IMR-90 (cell line): ENCODE results near the gene CMSS1. TPM values are rescaled to one million over a fixed set of nuclear protein-coding genes. Genes with fewer than 3 reads are reported as not detected.

Experiments
- ATAC-seq: fragments of 200-7000 bp; cut with Tn5 transposase; 2 replicates; pipeline ENCODE4 v1.9.1; 2020; ENCODE audit warnings: low read depth, mild to moderate bottlenecking, moderate library complexity
- BruUV-seq: library from RNA; stranded (reverse); fragments of 400-500 nt; replicated peaks from 2 replicates; lab custom pipeline; 2021; lab: Mats Ljungman, UMichigan
- CTCF ChIA-PET: fragments of 300-600 bp; formaldehyde crosslinking; extraction: SDS; loops from one replicate; lab custom pipeline; 2021; ENCODE audit warnings: antibody characterized with exemption; lab: Yijun Ruan, JAX
- POLR2A ChIA-PET: fragments of 300-600 bp; sonication (Branson Sonifier 250); formaldehyde crosslinking; loops from one replicate; lab custom pipeline; 2022; ENCODE audit warnings: antibody characterized with exemption; ENCODE audit not compliant: unreplicated experiment; lab: Charles Lee
- DNase-seq: peaks from one replicate; pipeline ENCODE4 v3.0.0; 2013
- H2AFZ ChIP-seq: replicated peaks from 2 replicates; pipeline ENCODE3; 2013; ENCODE audit warnings: low read length, mild to moderate bottlenecking; ENCODE audit not compliant: poor library complexity
- H2AK5ac ChIP-seq: 2 replicates; pipeline ENCODE4 v1.6.1; 2013; ENCODE audit warnings: low read depth, low read length, inconsistent platforms
- H2AK9ac ChIP-seq: replicated peaks from 2 replicates; pipeline ENCODE3; 2013; ENCODE audit warnings: mild to moderate bottlenecking, low read depth, low read length, moderate library complexity; ENCODE audit not compliant: poor library complexity
- H2BK120ac ChIP-seq: 2 replicates; pipeline ENCODE4 v1.6.1; 2013; ENCODE audit warnings: low read depth, low read length, inconsistent platforms
- H2BK15ac ChIP-seq: 3 replicates; pipeline ENCODE4 v1.6.1; 2013; ENCODE audit warnings: low read depth, low read length, inconsistent platforms
- H2BK20ac ChIP-seq: 2 replicates; pipeline ENCODE4 v1.6.1; 2013; ENCODE audit warnings: low read depth, mild to moderate bottlenecking, inconsistent platforms, low read length, moderate library complexity
- H2BK5ac ChIP-seq: 2 replicates; pipeline ENCODE4 v1.6.1; 2013; ENCODE audit warnings: mild to moderate bottlenecking, low read depth, low read length, inconsistent platforms; ENCODE audit not compliant: poor library complexity, severe bottlenecking
- H3K14ac ChIP-seq: replicated peaks from 2 replicates; pipeline ENCODE4 v1.6.1; 2013; ENCODE audit warnings: low read depth, low read length, inconsistent platforms
- H3K18ac ChIP-seq: 2 replicates; pipeline ENCODE4 v1.6.1; 2013; ENCODE audit warnings: low read depth, low read length, control low read depth
- H3K23ac ChIP-seq: 2 replicates; pipeline ENCODE4 v1.6.1; 2013; ENCODE audit warnings: low read depth, low read length, inconsistent platforms
- H3K27ac ChIP-seq: 2 replicates; pipeline ENCODE4 v1.5.1; 2013; ENCODE audit warnings: mild to moderate bottlenecking, control low read depth, low read length; ENCODE audit not compliant: insufficient read depth
- H3K27me3 ChIP-seq: 2 replicates; pipeline ENCODE4 v1.6.1; 2013; ENCODE audit warnings: low read length; ENCODE audit not compliant: control insufficient read depth, insufficient read depth
- H3K36me3 ChIP-seq: 2 replicates; pipeline ENCODE4 v1.6.1; 2013; ENCODE audit warnings: low read length, mixed read lengths; ENCODE audit not compliant: control insufficient read depth, insufficient read depth
- H3K4ac ChIP-seq: 2 replicates; pipeline ENCODE4 v1.6.1; 2013; ENCODE audit warnings: low read depth, low read length, inconsistent platforms
- H3K4me1 ChIP-seq: 2 replicates; pipeline ENCODE4 v1.6.1; 2013; ENCODE audit warnings: low read length, mixed read lengths; ENCODE audit not compliant: control insufficient read depth, insufficient read depth
- H3K4me2 ChIP-seq: 2 replicates; pipeline ENCODE4 v1.6.1; 2013; ENCODE audit warnings: low read depth, mild to moderate bottlenecking, control low read depth, low read length, moderate library complexity
- H3K4me3 ChIP-seq: 2 replicates; pipeline ENCODE4 v1.5.1; 2013; ENCODE audit warnings: low read depth, mild to moderate bottlenecking, control low read depth, low read length, moderate library complexity; ENCODE audit not compliant: insufficient read depth
- H3K56ac ChIP-seq: 2 replicates; pipeline ENCODE4 v1.6.1; 2013; ENCODE audit warnings: low read length, inconsistent platforms; ENCODE audit not compliant: insufficient read depth; ENCODE audit errors: extremely low read depth
- H3K79me1 ChIP-seq, 2 experiments: 2 replicates each; pipeline ENCODE4 v1.6.1; 2013; ENCODE audit warnings: low read length in 2 of 2, inconsistent platforms in 1 of 2, low read depth in 1 of 2
- H3K9ac ChIP-seq: 2 replicates; pipeline ENCODE4 v1.6.1; 2013; ENCODE audit warnings: low read depth, low read length, control low read depth
- H3K9me1 ChIP-seq: 2 replicates; pipeline ENCODE4 v1.6.1; 2013; ENCODE audit warnings: low read length, inconsistent platforms; ENCODE audit not compliant: insufficient read depth
- H3K9me3 ChIP-seq: 2 replicates; pipeline ENCODE4 v1.6.1; 2013; ENCODE audit warnings: low read length; ENCODE audit not compliant: control insufficient read depth, insufficient read depth
- H4K20me1 ChIP-seq: 2 replicates; pipeline ENCODE4 v1.6.1; 2013; ENCODE audit warnings: low read length, inconsistent platforms; ENCODE audit not compliant: insufficient read depth
- H4K5ac ChIP-seq: 2 replicates; pipeline ENCODE4 v1.6.1; 2013; ENCODE audit warnings: mild to moderate bottlenecking, low read depth, low read length, control low read depth
- H4K8ac ChIP-seq, 2 experiments: 2 replicates each; pipeline ENCODE4 v1.6.1; 2013; ENCODE audit warnings: low read depth in 2 of 2, low read length in 2 of 2, control low read depth in 1 of 2, inconsistent platforms in 1 of 2
- H4K91ac ChIP-seq: 2 replicates; pipeline ENCODE4 v1.6.1; 2013; ENCODE audit warnings: low read depth, low read length, inconsistent platforms; ENCODE audit not compliant: insufficient read depth
- BHLHE40 ChIP-seq: fragments of 150-350 bp; IDR thresholded peaks from 2 replicates; pipeline ENCODE4 v1.6.1; 2016; ENCODE audit warnings: mild to moderate bottlenecking, low read depth, low read length
- CEBPB ChIP-seq: IDR thresholded peaks from 2 replicates; pipeline ENCODE4 v1.6.1; 2012; ENCODE audit warnings: low read depth, low read length, improper control_type of control experiment
- CHD1 ChIP-seq: IDR thresholded peaks from 2 replicates; pipeline ENCODE4 v1.6.1; 2012; ENCODE audit warnings: low read depth, low read length, improper control_type of control experiment
- FOS ChIP-seq: fragments of 150-350 bp; IDR thresholded peaks from 2 replicates; pipeline ENCODE4 v1.6.1; 2016; ENCODE audit warnings: low read depth, low read length
- MAFK ChIP-seq: IDR thresholded peaks from 2 replicates; pipeline ENCODE4 v1.6.1; 2012; ENCODE audit warnings: low read depth, low read length, improper control_type of control experiment
- MAZ ChIP-seq: IDR thresholded peaks from 2 replicates; pipeline ENCODE4 v1.6.1; 2012; ENCODE audit warnings: low read depth, mild to moderate bottlenecking, low read length, improper control_type of control experiment, moderate library complexity, borderline replicate concordance
- MXI1 ChIP-seq: IDR thresholded peaks from 2 replicates; pipeline ENCODE4 v1.6.1; 2012; ENCODE audit warnings: low read depth, mild to moderate bottlenecking, low read length, moderate library complexity, borderline replicate concordance
- NFE2L2 ChIP-seq: fragments of 150-350 bp; IDR thresholded peaks from 2 replicates; pipeline ENCODE4 v1.6.1; 2016; ENCODE audit warnings: low read depth, mild to moderate bottlenecking, low read length
- RAD21 ChIP-seq: IDR thresholded peaks from 2 replicates; pipeline ENCODE4 v1.6.1; 2012; ENCODE audit warnings: low read length, improper control_type of control experiment
- RCOR1 ChIP-seq: IDR thresholded peaks from 2 replicates; pipeline ENCODE4 v1.6.1; 2012; ENCODE audit warnings: mild to moderate bottlenecking, low read length, improper control_type of control experiment; ENCODE audit not compliant: insufficient replicate concordance
- RFX5 ChIP-seq: IDR thresholded peaks from 2 replicates; pipeline ENCODE4 v1.8.0; 2012; ENCODE audit warnings: low read depth, mild to moderate bottlenecking, low read length, moderate library complexity
- WGBS, 2 experiments: methylation state at CpG; one replicate each; pipeline versions ENCODE4 v1.1.5 to v1.1.7; 2013; ENCODE audit warnings: missing lambda C conversion rate in 2 of 2; ENCODE audit not compliant: insufficient read length in 1 of 2; ENCODE audit errors: extremely low coverage in 2 of 2; 5-methylcytosine and 5-hydroxymethylcytosine counted together
- dilution Hi-C: fragments of 300-500 bp; cut with HindIII; formaldehyde crosslinking; loops from one replicate; pipeline ENCODE4 v1.14.3; 2018; ENCODE audit warnings: low sequenced_read_pairs; ENCODE audit not compliant: unreplicated experiment
- in situ Hi-C: fragments of 300-500 bp; cut with MboI; formaldehyde crosslinking; loops from 3 replicates; pipeline ENCODE4 v1.14.3; 2019; ENCODE audit warnings: low sequenced_read_pairs, inconsistent platforms, mixed read lengths
- intact Hi-C: fragments of 100-400 bp; cut with micrococcal nuclease; formaldehyde crosslinking; loops from 2 replicates; pipeline ENCODE4 v1.10.0; 2022
- polyA plus RNA-seq, 3 experiments: library from polyadenylated mRNA; depleted of rRNA; stranded (reverse); fragments of >200 nt; gene quantifications; 2 replicates each; pipeline ENCODE4 v1.2.3, GENCODE V29; 2012; ENCODE audit warnings: low replicate concordance in 1 of 3
- total RNA-seq: library from RNA; depleted of rRNA; stranded (reverse); fragments of >200 nt; gene quantifications from 2 replicates; pipeline ENCODE4 v1.2.3, GENCODE V29; 2012
- TF ChIP-seq, protein P1 (sequence below): fragments of 150-350 bp; IDR thresholded peaks from 2 replicates; pipeline ENCODE4 v1.6.1; 2016; ENCODE audit warnings: low read depth, mild to moderate bottlenecking, low read length, moderate library complexity, borderline replicate concordance

CMSS1 gene
- total and polyA plus RNA-seq, 2 of the 4 experiments (the other 2 are of a cell fraction): 12.5 to 13.6 TPM

DNA sequence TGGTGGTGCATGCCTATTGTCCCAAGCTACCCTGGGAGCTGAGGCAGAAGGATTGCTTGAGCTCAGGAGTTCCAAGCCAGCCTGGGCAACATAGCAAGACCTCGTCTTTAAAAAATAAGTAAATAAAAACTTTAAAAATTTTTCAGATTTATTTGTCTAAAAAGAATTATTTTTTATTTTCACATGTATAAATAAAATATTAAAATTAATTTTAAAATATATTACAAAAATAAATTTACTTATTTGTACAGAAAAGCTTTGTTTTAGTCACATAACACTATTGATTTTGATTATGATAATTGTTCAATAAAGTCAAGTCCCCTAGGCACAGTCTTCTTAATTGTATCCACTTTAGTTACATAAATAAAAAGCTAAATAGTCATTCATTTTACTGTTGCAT, 211.4 kb downstream of the CMSS1 start:
- no peaks in the 10 kb centered on the region for H3K79me1 ChIP-seq
- H3K9ac ChIP-seq: no peak overlapping the region
- H2AK5ac ChIP-seq: no peak overlapping the region
- no peaks in the 10 kb centered on the region for H3K9me1 ChIP-seq
- no peak overlapping the region for H2BK5ac ChIP-seq
- ChIA-PET POLR2A (no interaction called here), CTCF (interaction anchor here (0.8 to 1.1 kb wide), 3 partner anchors 78 to 225 kb away, joined by 3 to 4 read pairs (median 3); no protein-coding TSS in a partner anchor)
- no peak overlapping the region for H2BK20ac ChIP-seq
- no peak overlapping the region for H4K91ac ChIP-seq
- no peak overlapping the region for H3K4ac ChIP-seq
- in situ Hi-C loops: no loop called here
- H2AK9ac ChIP-seq: no peak overlapping the region
- ATAC-seq: no peak
- WGBS, 2 experiments: no CpG with 5 or more reads among the region's 1 CpG
- no peak overlapping the region for H2AFZ ChIP-seq
- no peak overlapping the region for H3K18ac ChIP-seq
- H3K56ac ChIP-seq: no peak overlapping the region
- H3K14ac ChIP-seq: no peak overlapping the region
- no peak overlapping the region for H4K8ac ChIP-seq
- no peak overlapping the region for H3K4me3 ChIP-seq
- no peak overlapping the region for H4K5ac ChIP-seq
- no peaks in the 10 kb centered on the region for H3K9me3 ChIP-seq
- peaks cover 7% of the 10 kb centered on the region for H3K4me1 ChIP-seq
- TF ChIP-seq BHLHE40 (no peak), NFE2L2 (no peak), RCOR1 (no peak), CHD1 (no peak), MAFK (no peak), CEBPB (no peak), RFX5 (no peak), MAZ (no peak), FOS (no peak), MXI1 (no peak), RAD21 (no peak)
- TF ChIP-seq, protein P1, sequence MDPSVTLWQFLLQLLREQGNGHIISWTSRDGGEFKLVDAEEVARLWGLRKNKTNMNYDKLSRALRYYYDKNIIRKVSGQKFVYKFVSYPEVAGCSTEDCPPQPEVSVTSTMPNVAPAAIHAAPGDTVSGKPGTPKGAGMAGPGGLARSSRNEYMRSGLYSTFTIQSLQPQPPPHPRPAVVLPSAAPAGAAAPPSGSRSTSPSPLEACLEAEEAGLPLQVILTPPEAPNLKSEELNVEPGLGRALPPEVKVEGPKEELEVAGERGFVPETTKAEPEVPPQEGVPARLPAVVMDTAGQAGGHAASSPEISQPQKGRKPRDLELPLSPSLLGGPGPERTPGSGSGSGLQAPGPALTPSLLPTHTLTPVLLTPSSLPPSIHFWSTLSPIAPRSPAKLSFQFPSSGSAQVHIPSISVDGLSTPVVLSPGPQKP: no peak
- dilution Hi-C loops: no loop called here
- H3K23ac ChIP-seq: no peak overlapping the region
- H4K20me1 ChIP-seq: no peaks in the 10 kb centered on the region; the same call in 1 of the 2 replicates
- no peaks in the 10 kb centered on the region for H3K27me3 ChIP-seq
- H3K27ac ChIP-seq: no peak overlapping the region
- H2BK15ac ChIP-seq: no peak overlapping the region
- DNase-seq: no peak
- no peaks in the 10 kb centered on the region for H3K36me3 ChIP-seq
- no TSS peak for BruUV-seq
- no peak overlapping the region for H3K4me2 ChIP-seq
- H2BK120ac ChIP-seq: no peak overlapping the region
- intact Hi-C loops: no loop called here
